Transverse colon (tissue), 4 donors: ENCODE results near the gene PEX14. TPM values are rescaled to one million over a fixed set of nuclear protein-coding genes. Genes with fewer than 3 reads are reported as not detected.
A peak's percentile ranks its signal among the peaks of the same experiment; 100 is the strongest.

Experiments used
- DNase-seq: peaks from one replicate; pipeline ENCODE4 v3.0.0-alpha.2; 2019
- H3K27ac ChIP-seq, 4 donors: fragments of 200-600 bp; sonication (generic); 2 replicates each; pipeline ENCODE4 v1.5.1; 2016 to 2018; ENCODE audit warnings: inconsistent platforms in 4 of 4
- H3K27me3 ChIP-seq: fragments of 200-600 bp; sonication (generic); 2 replicates; pipeline ENCODE4 v1.5.1; 2017; ENCODE audit warnings: inconsistent platforms
- H3K36me3 ChIP-seq, 4 donors: fragments of 200-600 bp; sonication (generic); 2 replicates each; pipeline ENCODE4 v1.5.1; 2017 to 2019; ENCODE audit warnings: inconsistent platforms in 4 of 4
- H3K4me1 ChIP-seq, 4 donors: fragments of 200-600 bp; sonication (generic); 2 replicates each; pipeline ENCODE4 v1.5.1; 2017 to 2020; ENCODE audit warnings: inconsistent platforms in 4 of 4
- H3K4me3 ChIP-seq, 4 donors: fragments of 200-600 bp; sonication (generic); 1 replicate in 1 of 4; 2 replicates in 3 of 4; pipeline versions ENCODE4 v1.5.1 to v1.6.1; 2017 to 2019; ENCODE audit warnings: inconsistent platforms in 4 of 4
- H3K9me3 ChIP-seq, 2 donors: fragments of 200-600 bp; sonication (generic); 2 replicates each; pipeline ENCODE4 v1.5.1; 2017 to 2019; ENCODE audit warnings: inconsistent platforms in 2 of 2
- CTCF ChIP-seq, 5 experiments: fragments of 200-600 bp in 3 of 5; fragments of 450-650 bp in 2 of 5; sonication (generic) in 3 of 5; IDR thresholded peaks; 1 replicate in 2 of 5; 2 replicates in 3 of 5; pipeline ENCODE4 v1.5.1; 2016 to 2017; ENCODE audit warnings: antibody characterized with exemption in 5 of 5, inconsistent platforms in 3 of 5, mild to moderate bottlenecking in 2 of 5, moderate library complexity in 1 of 5
- EP300 ChIP-seq: sonication (generic); formaldehyde crosslinking; IDR thresholded peaks from one replicate; pipeline ENCODE4 v1.6.1; 2017; ENCODE audit warnings: antibody characterized with exemption, low read depth
- POLR2A ChIP-seq: fragments of 450-650 bp; IDR thresholded peaks from one replicate; pipeline ENCODE4 v1.6.1; 2016; ENCODE audit warnings: antibody characterized with exemption, mild to moderate bottlenecking, moderate library complexity
- POLR2AphosphoS5 ChIP-seq, 3 donors: sonication (generic); formaldehyde crosslinking; IDR thresholded peaks; one replicate each; pipeline ENCODE4 v1.6.1; 2016; ENCODE audit warnings: antibody characterized with exemption in 3 of 3
- WGBS, 2 donors: methylation state at CpG; one replicate each; pipeline ENCODE4 v1.1.5; 2018; ENCODE audit warnings: low coverage in 1 of 2; 5-methylcytosine and 5-hydroxymethylcytosine counted together
- in situ Hi-C, 4 donors: fragments of 200-750 bp; cut with MboI; loops; one replicate each; pipeline versions ENCODE4 v1.15.0 to v1.15.1; 2017; ENCODE audit warnings: low sequenced_read_pairs in 3 of 4, low pct_ligation_motif_present in 1 of 4, low pct_unique_long_range_greater_than_20kb in 1 of 4
- intact Hi-C: fragments of 100-400 bp; cut with DNase I; formaldehyde crosslinking; loops from one replicate; pipeline ENCODE4 v1.15.1; 2023; ENCODE audit warnings: low total_unique reads
- total RNA-seq, 4 donors: library from RNA; depleted of rRNA; stranded (reverse); fragments of >200 nt; gene quantifications; one replicate each; pipeline ENCODE4 v1.1.0, GENCODE V29; 2016

Gene PEX14
- total RNA-seq, 4 donors from 2014 or later = 2.4 to 16.5 (median 12.6) TPM

GRCh38 chr1:10652626-10653025 lies 177.9 kb downstream of the PEX14 start:
- no peak for TF ChIP-seq POLR2AphosphoS5 (IDR thresholded peaks at IDR 0.05)
- no peak for TF ChIP-seq CTCF (IDR thresholded peaks at IDR 0.05)
- no peak for TF ChIP-seq EP300
- no peak for TF ChIP-seq POLR2A
- Histone ChIP-seq H3K4me3 (no peak overlapping the region), H3K4me1 (peaks cover 0 to 11% (median 5%) of the 10 kb centered on the region in 4 donors), H3K36me3 (peaks cover 0 to 3% (median 0%) of the 10 kb centered on the region in 4 donors), H3K9me3 (no peaks in the 10 kb centered on the region), H3K27me3 (no peaks in the 10 kb centered on the region), H3K27ac (peak overlapping the region in 3 of 4 donors; percentile 64 to 82 (median 76))
- DNase-seq = no peak
- intact Hi-C loops = loop anchor here (10.0 kb wide), 1 partner anchor 142 kb away; the partner anchor contains the start of gene CASZ1
- 87% methylated on average over 4 to 12 of the region's 12 CpGs for WGBS, 2 donors
- in situ Hi-C loops = no loop called here

- 90 to 94% methylated on average over 2 to 29 of the region's 41 CpGs for WGBS, 2 donors
- TF ChIP-seq EP300 (no peak), POLR2A (no peak), POLR2AphosphoS5 (IDR thresholded peaks at IDR 0.05) (no peak), CTCF (IDR thresholded peaks at IDR 0.05) (no peak)
- no peak for DNase-seq
- H3K4me1 ChIP-seq = peaks cover 0 to 16% (median 5%) of the 10 kb centered on the region in 4 donors
- no peaks in the 10 kb centered on the region for H3K9me3 ChIP-seq
- intact Hi-C loops = loop anchor here (10.0 kb wide), 1 partner anchor 141 kb away; the partner anchor contains the start of gene CASZ1
- H3K27ac ChIP-seq = peak overlapping the region in 3 of 4 donors; percentile 76 to 82 (median 76)
- no peaks in the 10 kb centered on the region for H3K27me3 ChIP-seq
- peaks cover 0 to 3% (median 0%) of the 10 kb centered on the region in 4 donors for H3K36me3 ChIP-seq
- in situ Hi-C loops = no loop called here
- H3K4me3 ChIP-seq = no peak overlapping the region
These were observed 178.8 kb downstream of the PEX14 start for GRCh38 chr1:10653370-10654125.

- intact Hi-C loops (loop anchor here (5.0 to 10.0 kb wide), 2 partner anchors 37 to 140 kb away; partner anchors contain the start of gene CASZ1), in situ Hi-C loops (no loop called here)
- TF ChIP-seq EP300 = no peak
- peak in 1 of 3 donors; percentile 11 for TF ChIP-seq POLR2AphosphoS5 (IDR thresholded peaks at IDR 0.05)
- Histone ChIP-seq H3K4me1 (peaks cover 0 to 20% (median 3%) of the 10 kb centered on the region in 4 donors), H3K27ac (peak overlapping the region; percentile 42 to 82 (median 76)), H3K9me3 (no peaks in the 10 kb centered on the region), H3K36me3 (peaks cover 0 to 11% (median 0%) of the 10 kb centered on the region in 4 donors), H3K4me3 (no peak overlapping the region), H3K27me3 (no peaks in the 10 kb centered on the region)
- WGBS, 2 donors = 77% methylated on average over 10 of the region's 10 CpGs; no CpG with 5 or more reads in 1 of the 2 donors
- DNase-seq = no peak
These were observed 180.3 kb downstream of the PEX14 start for GRCh38 chr1:10655002-10655401.

DNA sequence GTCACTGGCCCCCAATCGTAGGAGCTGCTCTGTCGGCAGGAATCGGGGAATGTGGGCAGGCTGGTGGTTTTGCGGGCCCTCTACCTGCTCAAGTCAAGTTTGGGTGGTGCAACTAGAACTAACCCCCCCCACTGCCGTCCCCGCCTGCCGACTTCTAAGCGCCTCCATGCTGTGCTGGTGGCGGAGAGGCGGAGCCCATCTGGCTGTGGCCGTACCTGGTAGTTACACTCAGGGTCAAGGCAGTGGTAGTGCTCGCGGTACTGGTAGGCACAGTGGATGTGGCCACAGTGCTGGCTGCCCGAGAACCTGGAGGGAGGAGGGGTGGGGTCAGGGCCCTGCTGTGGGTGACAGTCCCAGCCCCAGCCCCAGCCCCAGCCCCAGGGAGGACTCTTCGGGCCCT lies 181.7 kb downstream of the PEX14 start:
- H3K9me3 ChIP-seq = no peaks in the 10 kb centered on the region
- intact Hi-C loops = loop anchor here (5.0 to 10.0 kb wide), 2 partner anchors 36 to 138 kb away; partner anchors contain the start of gene CASZ1
- no peak for TF ChIP-seq POLR2AphosphoS5 (IDR thresholded peaks at IDR 0.05)
- no peak for TF ChIP-seq CTCF (IDR thresholded peaks at IDR 0.05)
- peak overlapping the region; percentile 42 to 82 (median 76) for H3K27ac ChIP-seq
- in situ Hi-C loops = no loop called here
- no peaks in the 10 kb centered on the region for H3K27me3 ChIP-seq
- H3K36me3 ChIP-seq = peaks cover 0 to 11% (median 0%) of the 10 kb centered on the region in 4 donors
- WGBS, 2 donors = 86% methylated on average over 13 of the region's 15 CpGs; no CpG with 5 or more reads in 1 of the 2 donors
- no peak overlapping the region for H3K4me3 ChIP-seq
- no peak for DNase-seq
- peaks cover 0 to 20% (median 3%) of the 10 kb centered on the region in 4 donors for H3K4me1 ChIP-seq
